GM12878 (cell line): ENCODE results near the gene GTF3C1.

Source experiments
- BCLAF1 ChIP-seq: fragments of 450-650 bp; IDR thresholded peaks from 2 replicates; pipeline ENCODE4 v1.6.1; 2017; ENCODE audit warnings: antibody characterized with exemption, mild to moderate bottlenecking, moderate library complexity
- CREB1 ChIP-seq: IDR thresholded peaks from 2 replicates; pipeline ENCODE4 v1.6.1; 2012; ENCODE audit warnings: low read depth, mild to moderate bottlenecking, inconsistent platforms
- CTCF ChIP-seq, 3 experiments: IDR thresholded peaks in 2 of 3; conservative IDR thresholded peaks in 1 of 3; 2 replicates each; pipeline ENCODE4 v1.5.1; 2011; ENCODE audit warnings: low read depth in 3 of 3, low read length in 3 of 3, mild to moderate bottlenecking in 3 of 3, control low read depth in 2 of 3, moderate library complexity in 2 of 3, inconsistent platforms in 1 of 3, mixed read lengths in 1 of 3; ENCODE audit not compliant: control insufficient read depth in 2 of 3, insufficient read depth in 1 of 3; ENCODE audit errors: extremely low read depth in 1 of 3
- GABPA ChIP-seq: IDR thresholded peaks from 2 replicates; pipeline ENCODE4 v1.6.1; 2014; ENCODE audit warnings: antibody characterized with exemption, low read depth, mild to moderate bottlenecking, inconsistent platforms
- HDAC2 ChIP-seq: fragments of 200-600 bp; sonication (generic); IDR thresholded peaks from 2 replicates; pipeline ENCODE4 v1.6.1; 2017
- MYC ChIP-seq: IDR thresholded peaks from 2 replicates; pipeline ENCODE4 v1.6.1; 2011; ENCODE audit warnings: mild to moderate bottlenecking, low read length, moderate library complexity, inconsistent platforms; ENCODE audit not compliant: insufficient read depth, insufficient replicate concordance, insufficient read length, severe bottlenecking
- PML ChIP-seq: IDR thresholded peaks from 2 replicates; pipeline ENCODE4 v1.6.1; 2012; ENCODE audit warnings: low read length, inconsistent platforms
- POLR2A ChIP-seq: IDR thresholded peaks from 2 replicates; pipeline ENCODE4 v1.6.1; 2011; ENCODE audit warnings: low read depth, mild to moderate bottlenecking, low read length
- ZNF274 ChIP-seq: IDR thresholded peaks from one replicate; pipeline ENCODE4 v1.8.0; 2011; ENCODE audit not compliant: insufficient read length, insufficient read depth
- ZNF384 ChIP-seq: IDR thresholded peaks from 2 replicates; pipeline ENCODE4 v1.6.1; 2012; ENCODE audit warnings: low read depth, mild to moderate bottlenecking, low read length, improper control_type of control experiment, borderline replicate concordance
- ZNF687 ChIP-seq: fragments of 450-650 bp; IDR thresholded peaks from 2 replicates; pipeline ENCODE4 v1.6.1; 2017; ENCODE audit warnings: mild to moderate bottlenecking, moderate library complexity

- TF ChIP-seq CTCF (IDR thresholded peaks at IDR 0.05 in 2 of 3, conservative IDR thresholded peaks at IDR 0.05 in 1 of 3; ENCODE audit: control insufficient read depth in 2 of 3, extremely low read depth in 1 of 3, insufficient read depth in 1 of 3, low read depth in 3 of 3, low read length in 3 of 3) (no peak), POLR2A (no peak), ZNF384 (no peak), BCLAF1 (no peak), PML (no peak), ZNF274 (no peak), CREB1 (no peak), HDAC2 (no peak), ZNF687 (no peak), MYC (no peak), GABPA (no peak)
Measured at GRCh38 chr16:27463741-27464591, 85.7 kb downstream of the GTF3C1 start.
